SK-N-MC (cell line): ENCODE results near the gene NEGR1.

Source experiments
- DNase-seq: peaks from one replicate; pipeline ENCODE4 v3.0.0-alpha.2; 2011; ENCODE audit warnings: low read depth, low spot score
- H3K27ac ChIP-seq: fragments of 200-600 bp; sonication (generic); 2 replicates; pipeline ENCODE4 v1.5.1; 2016; ENCODE audit warnings: mixed run types
- H3K36me3 ChIP-seq: fragments of 200-600 bp; sonication (generic); 2 replicates; pipeline ENCODE4 v1.6.1; 2017; ENCODE audit warnings: antibody characterized with exemption, low read length, mixed read lengths; ENCODE audit not compliant: insufficient read depth
- H3K4me3 ChIP-seq: fragments of 200-600 bp; sonication (generic); 2 replicates; pipeline ENCODE4 v1.5.1; 2016
- H3K9ac ChIP-seq: fragments of 200-600 bp; sonication (generic); 2 replicates; pipeline ENCODE4 v1.8.0; 2017; ENCODE audit warnings: mixed run types, mixed read lengths; ENCODE audit not compliant: insufficient read length
- H3K9me3 ChIP-seq: fragments of 200-600 bp; sonication (generic); 2 replicates; pipeline ENCODE4 v1.6.1; 2017; ENCODE audit warnings: low read depth, mild to moderate bottlenecking, antibody characterized with exemption, low read length, moderate library complexity, mixed read lengths
- EZH2 ChIP-seq: fragments of 200-600 bp; sonication (generic); IDR thresholded peaks from one replicate; pipeline ENCODE4 v1.6.1; 2017; ENCODE audit warnings: antibody characterized with exemption
- FOXP2 ChIP-seq: optimal IDR thresholded peaks from 2 replicates; pipeline ENCODE3; 2011; ENCODE audit warnings: mild to moderate bottlenecking, moderate library complexity; ENCODE audit not compliant: insufficient read depth; ENCODE audit errors: extremely low read length, control extremely low read depth
- POLR2AphosphoS5 ChIP-seq: IDR thresholded peaks from 2 replicates; pipeline ENCODE4 v1.6.1; 2012; ENCODE audit warnings: mild to moderate bottlenecking, low read depth, low read length, borderline replicate concordance

Gene NEGR1

DNA sequence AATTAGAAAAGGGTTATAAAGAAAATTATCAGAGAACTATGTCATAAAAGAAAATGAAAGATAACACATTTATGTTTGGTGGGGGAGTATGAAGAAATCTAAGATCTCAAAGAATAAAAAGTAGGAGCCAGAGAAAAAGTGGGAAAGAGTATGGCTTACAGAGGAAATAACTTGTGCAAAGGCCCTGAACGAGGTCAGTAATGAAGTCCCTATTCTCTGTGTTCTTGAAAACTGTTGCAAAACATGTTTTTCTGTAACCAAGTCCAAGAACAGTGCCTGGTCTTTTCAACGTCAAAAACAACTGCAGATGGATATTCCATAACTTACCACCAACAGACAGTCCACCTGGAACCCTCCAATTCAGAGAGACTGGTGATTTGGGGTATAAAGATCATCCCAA lies 188.1 kb downstream of the NEGR1 start:
- Histone ChIP-seq H3K36me3 (no peaks in the 10 kb centered on the region), H3K9me3 (no peaks in the 10 kb centered on the region; the same call in 1 of the 2 replicates), H3K27ac (no peak overlapping the region), H3K9ac (no peak overlapping the region), H3K4me3 (no peak overlapping the region)
- TF ChIP-seq POLR2AphosphoS5 (no peak), EZH2 (no peak), FOXP2 (no peak)
- no peak for DNase-seq

GRCh38 chr1:72086394-72086793 lies 195.9 kb downstream of the NEGR1 start:
- DNase-seq: no peak
- Histone ChIP-seq H3K4me3 (0 out of 2 replicates have a peak overlapping the region, but pooled peaks have one; percentile 10), H3K9ac (no peak overlapping the region), H3K36me3 (no peaks in the 10 kb centered on the region), H3K9me3 (no peaks in the 10 kb centered on the region), H3K27ac (peak overlapping the region; percentile 39; the same call in 1 of the 2 replicates)
- TF ChIP-seq EZH2 (no peak), FOXP2 (peak; percentile 52)

GRCh38 chr1:72075425-72075824 lies 206.9 kb downstream of the NEGR1 start:
- H3K9me3 ChIP-seq: no peaks in the 10 kb centered on the region
- H3K36me3 ChIP-seq: no peaks in the 10 kb centered on the region
- no peak for DNase-seq
- no peak overlapping the region for H3K4me3 ChIP-seq
- no peak overlapping the region for H3K27ac ChIP-seq
- no peak overlapping the region for H3K9ac ChIP-seq
- TF ChIP-seq POLR2AphosphoS5 (no peak), FOXP2 (no peak), EZH2 (no peak)

- no peaks in the 10 kb centered on the region for H3K36me3 ChIP-seq
- H3K9ac ChIP-seq: no peak overlapping the region
- H3K4me3 ChIP-seq: no peak overlapping the region
- H3K27ac ChIP-seq: no peak overlapping the region
- H3K9me3 ChIP-seq: no peaks in the 10 kb centered on the region
- TF ChIP-seq FOXP2 (no peak), POLR2AphosphoS5 (no peak), EZH2 (no peak)
- DNase-seq: no peak
These were observed 215.9 kb downstream of the NEGR1 start for GRCh38 chr1:72066431-72066830.

DNA sequence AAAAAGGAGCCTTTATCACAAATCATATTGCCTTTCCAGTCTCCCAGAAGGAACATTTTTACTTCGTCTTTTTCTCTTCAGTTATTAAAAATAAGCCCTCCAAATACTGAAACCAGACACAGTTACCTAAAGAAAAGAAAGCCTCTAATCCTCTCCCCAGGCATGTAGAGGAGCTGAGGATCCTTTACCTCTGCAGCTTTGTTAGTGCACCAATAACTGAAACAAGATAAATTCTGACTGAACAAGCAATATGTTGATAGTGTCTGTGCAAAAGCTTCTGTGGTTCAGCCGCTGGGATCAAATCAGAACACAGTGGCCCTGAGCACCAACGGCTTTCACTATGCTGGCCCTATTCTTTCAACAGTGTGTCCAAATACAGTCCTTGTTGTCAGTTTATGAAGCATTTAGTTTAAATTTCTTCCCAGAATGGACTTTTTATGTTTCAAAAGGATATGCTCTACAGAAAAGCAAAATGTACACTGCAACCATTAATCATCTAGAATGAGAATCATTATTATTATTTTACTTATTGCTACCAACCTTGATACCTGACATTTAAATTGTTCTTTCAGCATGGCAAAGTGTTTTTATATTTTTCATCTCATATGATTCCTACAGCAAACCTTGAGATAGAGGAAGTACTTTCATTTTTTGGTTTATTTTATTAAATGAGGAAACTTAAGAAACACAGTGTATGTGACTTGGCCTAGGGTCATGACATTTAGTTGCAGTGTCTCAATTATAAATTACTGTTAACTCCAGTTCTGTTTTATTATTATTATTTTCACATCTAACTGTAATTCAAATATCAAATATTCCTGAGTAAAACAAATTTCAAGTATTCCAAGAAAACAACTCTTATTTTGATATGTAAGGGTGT lies 217.9 kb downstream of the NEGR1 start:
- Histone ChIP-seq H3K27ac (no peak overlapping the region), H3K9me3 (no peaks in the 10 kb centered on the region), H3K4me3 (no peak overlapping the region), H3K36me3 (no peaks in the 10 kb centered on the region), H3K9ac (no peak overlapping the region)
- TF ChIP-seq FOXP2: no peak
- no peak for TF ChIP-seq EZH2
- no peak for TF ChIP-seq POLR2AphosphoS5
- no peak for DNase-seq

GRCh38 chr1:72063364-72064044 lies 218.8 kb downstream of the NEGR1 start:
- Histone ChIP-seq H3K27ac (no peak overlapping the region), H3K9ac (no peak overlapping the region), H3K4me3 (no peak overlapping the region), H3K9me3 (no peaks in the 10 kb centered on the region), H3K36me3 (no peaks in the 10 kb centered on the region)
- no peak for DNase-seq
- TF ChIP-seq POLR2AphosphoS5: no peak
- no peak for TF ChIP-seq EZH2
- no peak for TF ChIP-seq FOXP2

- TF ChIP-seq FOXP2 (no peak), POLR2AphosphoS5 (no peak), EZH2 (no peak)
- H3K36me3 ChIP-seq: no peaks in the 10 kb centered on the region
- H3K9me3 ChIP-seq: no peaks in the 10 kb centered on the region
- H3K9ac ChIP-seq: no peak overlapping the region
- no peak for DNase-seq
- no peak overlapping the region for H3K27ac ChIP-seq
- no peak overlapping the region for H3K4me3 ChIP-seq
These were observed 219.8 kb downstream of the NEGR1 start for GRCh38 chr1:72062584-72062983.

GRCh38 chr1:72060466-72061245 lies 221.7 kb downstream of the NEGR1 start:
- H3K9ac ChIP-seq: no peak overlapping the region
- DNase-seq: no peak
- H3K27ac ChIP-seq: no peak overlapping the region
- no peaks in the 10 kb centered on the region for H3K9me3 ChIP-seq
- no peaks in the 10 kb centered on the region for H3K36me3 ChIP-seq
- H3K4me3 ChIP-seq: no peak overlapping the region
- TF ChIP-seq POLR2AphosphoS5: no peak
